ENCODE data around the gene HSD3B7. TPM values are rescaled to one million over a fixed set of nuclear protein-coding genes. Genes with fewer than 3 reads are reported as not detected.
A peak's percentile ranks its signal among the peaks of the same experiment; 100 is the strongest.

HSD3B7 gene
- total RNA-seq, 1 donor from 2014 or later: 5.5 TPM

DNA sequence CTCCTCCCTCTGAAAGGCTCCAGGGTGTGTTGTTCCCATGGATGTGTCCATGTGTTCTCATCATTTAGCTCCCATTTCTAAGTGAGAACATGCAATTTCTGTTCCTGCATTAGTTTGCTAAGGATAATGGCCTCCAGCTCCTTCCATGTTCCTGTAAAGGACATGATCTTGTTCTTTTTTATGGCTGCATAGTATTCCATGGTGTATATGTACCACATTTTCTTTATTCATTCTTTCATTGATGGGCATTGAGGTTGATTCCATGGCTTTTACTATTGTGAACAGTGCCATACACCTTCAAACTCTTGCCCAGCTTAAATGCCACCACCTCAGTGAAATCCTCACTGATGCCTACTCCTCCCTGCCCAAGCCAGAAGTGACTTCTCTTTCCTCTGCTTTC lies 40.7 kb upstream of the HSD3B7 start:
- Histone ChIP-seq H3K27ac (replicated peaks) (no peak overlapping the region), H3K4me3 (no peak overlapping the region), H3K4me1 (peaks cover 27% of the 10 kb centered on the region), H3K9me3 (replicated peaks) (no peaks in the 10 kb centered on the region), H3K36me3 (peaks cover 24% of the 10 kb centered on the region), H3K27me3 (ENCODE audit: low read depth) (no peaks in the 10 kb centered on the region)
- DNase-seq: no peak
- TF ChIP-seq, protein P1, sequence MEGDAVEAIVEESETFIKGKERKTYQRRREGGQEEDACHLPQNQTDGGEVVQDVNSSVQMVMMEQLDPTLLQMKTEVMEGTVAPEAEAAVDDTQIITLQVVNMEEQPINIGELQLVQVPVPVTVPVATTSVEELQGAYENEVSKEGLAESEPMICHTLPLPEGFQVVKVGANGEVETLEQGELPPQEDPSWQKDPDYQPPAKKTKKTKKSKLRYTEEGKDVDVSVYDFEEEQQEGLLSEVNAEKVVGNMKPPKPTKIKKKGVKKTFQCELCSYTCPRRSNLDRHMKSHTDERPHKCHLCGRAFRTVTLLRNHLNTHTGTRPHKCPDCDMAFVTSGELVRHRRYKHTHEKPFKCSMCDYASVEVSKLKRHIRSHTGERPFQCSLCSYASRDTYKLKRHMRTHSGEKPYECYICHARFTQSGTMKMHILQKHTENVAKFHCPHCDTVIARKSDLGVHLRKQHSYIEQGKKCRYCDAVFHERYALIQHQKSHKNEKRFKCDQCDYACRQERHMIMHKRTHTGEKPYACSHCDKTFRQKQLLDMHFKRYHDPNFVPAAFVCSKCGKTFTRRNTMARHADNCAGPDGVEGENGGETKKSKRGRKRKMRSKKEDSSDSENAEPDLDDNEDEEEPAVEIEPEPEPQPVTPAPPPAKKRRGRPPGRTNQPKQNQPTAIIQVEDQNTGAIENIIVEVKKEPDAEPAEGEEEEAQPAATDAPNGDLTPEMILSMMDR (IDR thresholded peaks at IDR 0.05; ENCODE audit: borderline replicate concordance): no peak
- intact Hi-C loops (cut with micrococcal nuclease): no loop called here

DNA sequence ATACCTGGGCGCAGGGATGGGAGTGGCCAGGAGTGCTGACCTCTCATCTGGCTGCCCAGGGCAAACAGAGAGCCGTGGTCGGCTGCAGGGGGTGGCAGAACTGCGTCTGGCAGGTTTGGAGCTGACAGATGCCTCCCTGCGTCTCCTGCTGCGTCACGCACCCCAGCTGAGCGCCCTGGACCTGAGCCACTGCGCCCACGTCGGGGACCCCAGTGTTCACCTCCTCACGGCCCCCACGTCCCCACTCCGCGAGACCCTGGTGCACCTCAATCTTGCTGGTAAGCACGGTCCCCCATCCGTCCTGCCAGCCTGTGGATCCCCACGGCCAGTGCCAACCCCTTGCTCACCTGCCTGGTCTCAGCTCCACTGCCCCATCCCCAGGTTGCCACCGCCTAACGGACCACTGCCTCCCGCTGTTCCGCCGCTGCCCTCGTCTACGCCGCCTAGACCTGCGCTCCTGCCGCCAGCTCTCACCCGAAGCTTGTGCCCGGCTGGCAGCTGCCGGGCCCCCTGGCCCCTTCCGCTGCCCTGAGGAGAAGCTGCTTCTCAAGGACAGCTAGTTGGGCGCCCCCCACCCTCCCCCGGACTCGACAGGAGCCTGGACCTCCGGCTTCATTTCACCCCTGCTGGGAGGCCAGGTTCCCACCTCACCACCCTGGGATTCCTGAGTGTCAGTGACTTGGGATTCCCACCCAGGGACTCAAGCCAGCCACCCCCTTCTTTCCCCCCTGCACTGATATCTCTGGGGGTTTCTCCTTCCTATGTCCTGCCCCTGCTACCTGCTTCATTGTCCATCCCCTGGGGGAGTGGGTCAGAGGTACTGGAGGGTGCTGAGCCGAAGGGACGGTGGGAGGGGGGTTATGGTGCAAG lies 38.1 kb upstream of the HSD3B7 start:
- no peaks in the 10 kb centered on the region for H3K27me3 ChIP-seq (ENCODE audit: low read depth)
- no peak for DNase-seq
- H3K4me3 ChIP-seq: no peak overlapping the region
- TF ChIP-seq, protein P1 (IDR thresholded peaks at IDR 0.05; ENCODE audit: borderline replicate concordance): no peak
- peaks cover 17% of the 10 kb centered on the region for H3K36me3 ChIP-seq
- H3K9me3 ChIP-seq (replicated peaks): no peaks in the 10 kb centered on the region
- peaks cover 47% of the 10 kb centered on the region for H3K4me1 ChIP-seq
- intact Hi-C loops (cut with micrococcal nuclease): no loop called here
- H3K27ac ChIP-seq (replicated peaks): no peak overlapping the region

DNA sequence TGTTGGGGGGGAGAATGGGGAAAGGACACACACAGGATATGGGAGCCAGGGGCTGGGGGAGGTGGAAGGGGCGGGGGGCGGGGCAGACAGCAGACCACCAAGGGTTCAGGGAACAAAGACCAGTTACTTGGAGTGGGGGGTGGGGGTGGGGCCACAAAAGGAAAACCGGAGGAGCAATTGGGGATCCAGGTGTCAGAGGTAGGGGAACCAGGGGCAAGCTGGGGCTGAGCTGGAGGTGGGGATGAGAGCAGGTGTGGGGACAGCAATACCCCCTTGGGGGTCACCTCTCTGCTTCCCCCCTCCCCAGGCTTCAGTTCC lies 37.5 kb upstream of the HSD3B7 start:
- Histone ChIP-seq H3K27me3 (ENCODE audit: low read depth) (no peaks in the 10 kb centered on the region), H3K36me3 (peaks cover 14% of the 10 kb centered on the region), H3K4me1 (peaks cover 47% of the 10 kb centered on the region), H3K9me3 (replicated peaks) (no peaks in the 10 kb centered on the region), H3K27ac (replicated peaks) (no peak overlapping the region), H3K4me3 (no peak overlapping the region)
- TF ChIP-seq, protein P1 (IDR thresholded peaks at IDR 0.05; ENCODE audit: borderline replicate concordance): no peak
- intact Hi-C loops (cut with micrococcal nuclease): no loop called here
- no peak for DNase-seq

DNA sequence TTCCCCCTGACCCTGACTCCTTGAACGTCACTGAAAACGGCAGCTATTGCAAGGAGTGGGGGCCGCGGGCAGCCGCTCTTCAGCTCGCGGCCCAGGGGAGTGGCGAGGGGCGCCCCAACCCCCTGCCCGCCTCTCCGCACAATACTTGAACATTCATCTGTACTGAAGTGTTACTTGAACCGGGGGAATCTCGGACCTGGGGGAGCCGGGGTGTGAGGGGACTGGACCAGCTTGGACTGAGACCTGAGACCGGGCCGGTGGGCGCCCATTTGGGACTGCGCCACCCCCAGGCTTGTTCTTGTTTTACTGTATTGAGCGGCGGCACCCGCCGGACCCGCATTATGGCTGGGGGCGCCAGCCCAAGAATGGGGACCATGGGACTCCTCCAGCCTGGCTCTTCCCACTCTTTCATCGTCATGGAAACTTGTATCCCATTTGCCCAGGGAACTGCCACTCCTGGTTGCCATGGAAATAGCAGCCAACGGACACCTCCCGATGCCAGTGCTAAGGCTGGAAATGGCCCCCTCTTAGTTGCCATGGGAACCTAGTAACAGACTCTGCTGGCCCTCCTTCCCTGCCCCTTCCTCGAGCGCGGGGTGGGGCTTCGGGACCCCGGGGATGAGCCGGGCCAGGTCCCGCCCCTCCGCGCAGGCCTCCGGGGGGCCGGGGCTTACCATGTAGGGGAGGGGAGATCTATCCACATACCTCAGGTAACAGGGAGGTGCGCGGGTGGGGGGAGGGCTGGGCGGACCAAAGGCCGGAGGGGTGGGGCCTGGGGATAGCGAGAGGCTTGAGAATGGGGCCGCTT lies 36.9 kb upstream of the HSD3B7 start:
- intact Hi-C loops (cut with micrococcal nuclease): no loop called here
- peak; percentile 83 for DNase-seq
- peak overlapping the region; percentile 98 for H3K27ac ChIP-seq (replicated peaks)
- peak overlapping the region; percentile 100 for H3K4me3 ChIP-seq
- no peaks in the 10 kb centered on the region for H3K27me3 ChIP-seq (ENCODE audit: low read depth)
- peaks cover 9% of the 10 kb centered on the region for H3K36me3 ChIP-seq
- peaks cover 49% of the 10 kb centered on the region for H3K4me1 ChIP-seq
- TF ChIP-seq, protein P1 (IDR thresholded peaks at IDR 0.05; ENCODE audit: borderline replicate concordance): no peak
- H3K9me3 ChIP-seq (replicated peaks): no peaks in the 10 kb centered on the region

DNA sequence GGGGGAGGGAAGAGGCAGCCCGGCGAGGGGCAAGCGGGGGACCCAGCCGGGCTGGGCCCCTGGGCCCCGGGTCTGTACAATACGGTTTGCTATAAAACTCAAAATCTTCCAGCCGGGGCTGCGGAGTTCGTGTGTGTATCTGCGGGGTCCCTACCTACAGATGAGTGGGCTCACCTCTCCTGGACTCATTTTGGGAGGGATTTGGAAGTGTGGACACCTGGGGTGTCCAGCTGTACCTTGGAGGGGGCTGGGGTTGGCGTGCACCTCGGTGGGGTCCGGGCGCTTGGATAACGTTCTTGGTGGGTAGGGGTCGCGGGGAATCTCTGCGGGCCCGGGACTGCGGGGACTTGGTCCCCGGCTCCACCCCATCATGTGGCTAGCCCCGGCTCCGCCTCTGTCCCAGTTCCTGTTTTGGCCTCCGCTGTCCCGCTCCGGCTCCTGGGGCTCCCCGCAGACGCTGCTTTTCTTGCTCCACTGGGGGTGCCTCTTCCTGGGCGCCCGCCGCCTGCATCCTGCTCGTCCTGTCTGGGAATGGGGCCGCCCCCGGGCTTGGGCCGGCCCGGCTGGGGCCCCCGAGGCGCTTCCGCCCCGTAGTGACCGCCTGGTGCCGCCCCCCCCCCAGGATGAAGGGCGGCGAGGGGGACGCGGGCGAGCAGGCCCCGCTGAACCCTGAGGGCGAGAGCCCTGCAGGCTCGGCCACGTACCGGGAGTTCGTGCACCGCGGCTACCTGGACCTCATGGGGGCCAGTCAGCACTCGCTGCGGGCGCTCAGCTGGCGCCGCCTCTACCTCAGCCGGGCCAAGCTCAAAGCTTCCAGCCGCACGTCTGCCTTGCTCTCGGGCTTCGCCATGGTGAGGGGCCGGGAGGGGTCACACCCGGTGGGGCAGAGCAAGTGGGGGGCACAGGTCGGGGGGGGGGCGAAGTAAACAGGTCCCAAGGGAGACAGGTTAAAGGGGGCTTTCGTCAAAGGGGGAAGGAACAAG lies 36.0 kb upstream of the HSD3B7 start, which contains the start of gene ORAI3:
TSS of gene ORAI3 (plus strand) at position 402 of the 983 bp plus-strand sequence. CDS start at position 624, 222 bp downstream.
- DNase-seq: peak; percentile 84
- H3K4me3 ChIP-seq: peak within 1 kb of the TSS; percentile 100
- H3K36me3 ChIP-seq: peaks cover 8% of the 10 kb centered on the region
- H3K27me3 ChIP-seq (ENCODE audit: low read depth): no peaks in the 10 kb centered on the region
- TF ChIP-seq, protein P1 (IDR thresholded peaks at IDR 0.05; ENCODE audit: borderline replicate concordance): no peak
- intact Hi-C loops (cut with micrococcal nuclease): no loop called here
- H3K4me1 ChIP-seq: peaks cover 57% of the 10 kb centered on the region
- H3K9me3 ChIP-seq (replicated peaks): no peaks in the 10 kb centered on the region
- H3K27ac ChIP-seq (replicated peaks): peak within 1 kb of the TSS; percentile 98
